Measurements from ENCODE around the gene RANBP6.
"Not testable (repeated sequence)": the region's sequence is repeated elsewhere in the genome, so short reads cannot be mapped to it uniquely, and the experiment has no call there.

Gene RANBP6

DNA sequence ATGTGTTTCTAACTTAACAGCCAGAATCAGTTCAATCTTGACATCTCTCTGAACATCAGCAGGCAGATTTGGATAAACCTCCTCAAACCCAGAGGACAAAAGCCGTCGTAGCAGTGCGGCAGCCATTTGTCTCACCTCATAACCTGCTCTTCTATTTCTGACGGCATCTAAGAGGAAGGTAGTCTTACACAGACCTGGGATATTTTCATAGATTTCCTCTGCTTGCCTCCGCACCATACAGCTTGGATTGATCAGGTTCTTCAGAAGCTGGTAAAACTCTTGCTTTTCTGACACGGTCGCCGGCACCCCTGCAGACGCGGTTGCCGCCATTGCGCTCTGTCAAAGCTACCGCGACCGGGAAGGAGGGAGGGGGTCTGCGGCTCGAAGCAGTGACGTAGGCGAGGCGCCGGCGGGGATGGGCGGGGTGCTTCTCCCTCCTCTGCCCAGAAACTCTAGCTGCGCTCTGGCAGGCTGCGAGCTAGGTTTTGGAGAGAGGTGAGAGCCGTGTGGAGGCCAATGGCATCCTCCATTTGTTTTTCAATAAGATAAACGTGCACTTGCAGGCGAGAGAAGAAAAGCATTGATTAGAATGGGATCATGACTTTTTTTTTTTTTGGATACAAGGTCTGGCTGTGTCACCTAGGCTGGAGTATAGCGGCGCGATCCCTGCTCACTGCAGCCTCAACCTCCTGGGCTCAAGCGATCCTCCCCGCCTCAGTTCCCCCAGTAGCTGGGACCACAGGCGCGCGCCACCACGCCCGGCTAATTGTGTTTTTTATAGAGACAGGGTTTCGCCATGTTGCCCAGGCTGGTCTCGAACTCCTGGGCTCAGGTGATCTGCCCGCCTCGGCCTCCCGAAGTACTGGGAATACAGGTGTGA, at the start of gene RANBP6:
Gene RANBP6, minus strand, starts transcription at position 347 of the 880 bp plus-strand sequence. Its CDS starts 17 bp downstream, at position 330.
- DNase-seq (ENCODE audit: low read depth), result peak; percentile 82

DNA sequence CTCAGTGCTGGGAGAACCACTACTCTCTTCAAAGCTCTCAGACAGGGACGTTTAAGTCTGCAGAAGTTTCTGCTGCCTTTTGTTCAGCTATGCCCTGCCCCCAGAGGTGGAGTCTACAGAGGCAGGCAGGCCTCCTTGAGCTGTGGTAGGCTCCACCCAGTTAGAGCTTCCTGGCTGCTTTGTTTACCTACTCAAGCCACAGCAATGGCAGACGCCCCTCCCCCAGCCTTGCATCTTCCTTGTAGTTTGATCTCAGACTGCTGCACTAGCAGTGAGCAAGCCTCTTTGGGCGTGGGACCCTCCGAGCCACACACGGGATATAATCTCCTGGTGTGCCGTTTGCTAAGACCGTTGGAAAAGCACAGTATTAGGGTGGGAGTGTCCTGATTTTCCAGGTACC, 47.7 kb upstream of the RANBP6 start:
- DNase-seq (ENCODE audit: low read depth), result not testable (repeated sequence)

DNA sequence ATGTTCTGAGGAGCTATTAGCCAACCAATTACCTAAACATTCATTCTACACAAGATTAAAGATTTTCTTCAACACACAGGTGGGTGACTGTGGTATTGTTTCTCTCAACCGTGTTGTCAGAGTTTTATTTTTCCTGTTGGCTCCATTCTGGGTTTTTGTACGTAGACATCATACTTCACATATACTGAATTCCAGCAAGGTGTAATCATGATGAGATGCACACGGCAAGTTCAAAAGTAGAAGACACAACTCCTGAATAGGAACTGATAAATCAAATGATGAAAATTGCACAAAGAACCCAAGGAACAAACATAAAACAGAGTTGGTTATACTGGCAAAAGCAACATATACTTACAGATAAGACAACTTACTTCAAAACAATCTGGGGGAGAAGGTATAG, 40.2 kb upstream of the RANBP6 start:
- DNase-seq (ENCODE audit: low read depth), result no peak

- peak; percentile 21 for DNase-seq (ENCODE audit: low read depth)
Measured at GRCh38 chr9:6055216-6055615, 39.8 kb upstream of the RANBP6 start.

GRCh38 chr9:6054280-6055099, 39.1 kb upstream of the RANBP6 start:
- DNase-seq (ENCODE audit: low read depth), result peak; percentile 35

- no peak for DNase-seq (ENCODE audit: low read depth)
Measured at GRCh38 chr9:6052293-6052919, 37.0 kb upstream of the RANBP6 start.

DNA sequence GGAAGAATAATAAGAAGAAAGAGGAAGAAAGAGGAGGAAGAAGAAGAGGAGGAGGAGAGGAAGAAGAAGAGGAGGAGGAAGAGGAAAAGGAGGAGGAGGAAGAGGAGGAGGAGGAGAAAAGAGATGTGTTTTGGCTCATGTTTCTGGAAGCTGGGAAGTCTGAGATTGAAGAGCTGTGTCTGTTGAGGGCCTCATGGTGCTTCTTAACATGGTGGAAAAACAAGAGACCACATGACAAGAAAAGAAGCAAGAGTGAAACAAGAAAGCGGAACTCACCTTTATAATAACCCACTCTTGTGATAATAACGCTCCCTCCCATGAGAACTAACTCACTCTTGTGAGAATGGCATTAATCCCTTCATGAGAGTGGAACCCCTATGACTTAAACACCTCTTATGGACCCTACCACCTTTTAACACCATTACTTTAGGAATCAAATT, 36.1 kb upstream of the RANBP6 start:
- no peak for DNase-seq (ENCODE audit: low read depth)

GRCh38 chr9:6049798-6050197, 34.4 kb upstream of the RANBP6 start:
- DNase-seq (ENCODE audit: low read depth), result no peak

DNA sequence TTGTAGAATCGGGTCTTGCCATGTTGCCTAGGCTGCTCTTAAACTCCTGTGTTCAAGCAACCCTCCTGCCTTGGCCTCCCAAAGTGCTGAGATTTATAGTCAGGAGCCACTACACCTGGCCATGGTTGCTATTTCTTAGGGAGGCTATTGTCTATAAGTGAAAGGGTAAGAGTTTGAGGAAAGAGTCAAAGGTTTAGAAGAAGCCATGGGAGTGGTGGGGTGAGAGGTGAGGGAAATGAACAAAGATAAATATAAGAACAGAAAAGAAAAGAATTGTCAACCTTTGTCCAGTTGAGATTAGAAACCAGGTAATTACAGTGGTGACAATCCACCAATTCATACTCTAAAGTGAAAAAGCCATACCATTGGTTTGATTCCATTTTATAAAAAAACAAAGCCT, 32.6 kb upstream of the RANBP6 start:
- no peak for DNase-seq (ENCODE audit: low read depth)

GRCh38 chr9:6047020-6047419, 31.6 kb upstream of the RANBP6 start:
- DNase-seq (ENCODE audit: low read depth), result no peak

- DNase-seq (ENCODE audit: low read depth), result no peak
Measured at GRCh38 chr9:6045364-6045763, 29.9 kb upstream of the RANBP6 start.

- DNase-seq (ENCODE audit: low read depth), result no peak
Measured at GRCh38 chr9:6040077-6040476, 24.7 kb upstream of the RANBP6 start.

- DNase-seq (ENCODE audit: low read depth), result no peak
Measured at GRCh38 chr9:6036391-6036790, 21.0 kb upstream of the RANBP6 start.

- DNase-seq (ENCODE audit: low read depth), result no peak
Measured at GRCh38 chr9:6034954-6035353, 19.5 kb upstream of the RANBP6 start.

GRCh38 chr9:6029604-6030274, 14.3 kb upstream of the RANBP6 start:
- DNase-seq (ENCODE audit: low read depth), result no peak

- peak; percentile 9 for DNase-seq (ENCODE audit: low read depth)
Measured at GRCh38 chr9:6024035-6024554, 8.7 kb upstream of the RANBP6 start.

GRCh38 chr9:6016975-6017374, 1.6 kb upstream of the RANBP6 start:
- not testable (repeated sequence) for DNase-seq (ENCODE audit: low read depth)

- no peak for DNase-seq (ENCODE audit: low read depth)
Measured at GRCh38 chr9:6014670-6015270, 654 bp downstream of the RANBP6 start.

- DNase-seq (ENCODE audit: low read depth), result peak; percentile 90
Measured at GRCh38 chr9:6008169-6008979, 7.0 kb downstream of the RANBP6 start.

GRCh38 chr9:6007770-6008168, 7.7 kb downstream of the RANBP6 start:
- peak; percentile 59 for DNase-seq (ENCODE audit: low read depth)
